ENCODE measurements around the gene ZDHHC24. TPM values are rescaled to one million over a fixed set of nuclear protein-coding genes. Genes with fewer than 3 reads are reported as not detected.
"Not testable (repeated sequence)": the region's sequence is repeated elsewhere in the genome, so short reads cannot be mapped to it uniquely, and the experiment has no call there.

The ZDHHC24 gene
- total and polyA plus RNA-seq, 7 experiments from 2014 or later: 7.8 to 24.5 (median 17.9) TPM

DNA sequence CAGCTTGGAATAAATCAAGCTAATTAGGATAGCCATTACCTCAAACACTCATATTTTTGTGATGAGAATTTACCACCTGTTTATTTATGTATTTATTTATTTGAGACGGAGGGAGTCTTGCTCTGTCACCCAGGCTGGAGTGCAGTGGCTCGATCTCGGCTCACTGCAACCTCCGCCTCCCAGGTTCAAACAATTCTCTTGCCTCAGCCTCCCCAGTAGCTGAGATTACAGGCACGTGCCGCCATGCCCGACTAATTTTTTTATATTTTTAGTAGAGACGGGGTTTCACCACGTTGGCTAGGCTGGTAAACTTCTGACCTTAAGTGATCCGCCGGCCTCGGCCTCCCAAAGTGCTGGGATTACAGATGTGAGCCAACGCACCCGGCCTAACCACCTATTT, 896 bp downstream of the ZDHHC24 start:
- POLR2A ChIA-PET: interaction anchor here (1.4 to 3.1 kb wide), 8 partner anchors 9 to 133 kb away, joined by 3 to 18 read pairs (median 6); partner anchors contain the start of genes CTSF, MRPL11, RBM14 and RBM4B
- peak overlapping the region; percentile 67 to 95 (median 89) for H3K27ac Mint-ChIP-seq
- peaks cover 0 to 12% (median 5%) of the 10 kb centered on the region in 5 donors for H3K36me3 Mint-ChIP-seq
- peak overlapping the region; percentile 90 for H3K27ac ChIP-seq (ENCODE audit: low read depth, low read length)
- H3K9me3 Mint-ChIP-seq; H3K27me3 ChIP-seq (ENCODE audit: control insufficient read depth in 2 of 2, insufficient read depth in 2 of 2, low read length in 2 of 2); CTCF ChIA-PET; ATAC-seq; H3K9me3 ChIP-seq (ENCODE audit: control insufficient read depth in 2 of 3, low read length in 3 of 3); DNase-seq: not testable (repeated sequence)
- peaks cover 13 to 46% (median 33%) of the 10 kb centered on the region in 7 donors for H3K4me1 Mint-ChIP-seq
- H3K4me3 Mint-ChIP-seq: peak overlapping the region; percentile 79 to 92 (median 88)
- H3K27me3 Mint-ChIP-seq: peaks cover 0 to 16% (median 0%) of the 10 kb centered on the region in 5 donors
- H3K4me3 ChIP-seq (ENCODE audit: low read length): peak overlapping the region; percentile 78
- peaks cover 19 to 21% of the 10 kb centered on the region in 2 donors for H3K4me1 ChIP-seq (ENCODE audit: control insufficient read depth in 2 of 2, insufficient read depth in 2 of 2, low read length in 2 of 2)
- H3K36me3 ChIP-seq (ENCODE audit: control insufficient read depth in 2 of 3, insufficient read depth in 3 of 3, low read length in 3 of 3): peaks cover 0 to 25% (median 9%) of the 10 kb centered on the region in 3 experiments
- intact Hi-C loops (cut with micrococcal nuclease): loop anchor here (2.0 to 5.0 kb wide), 3 partner anchors 48 to 197 kb away; partner anchors contain the start of genes CCDC87 (in 1 of the 2), CCS (in 1 of the 2) and PELI3 (in 1 of the 2)

DNA sequence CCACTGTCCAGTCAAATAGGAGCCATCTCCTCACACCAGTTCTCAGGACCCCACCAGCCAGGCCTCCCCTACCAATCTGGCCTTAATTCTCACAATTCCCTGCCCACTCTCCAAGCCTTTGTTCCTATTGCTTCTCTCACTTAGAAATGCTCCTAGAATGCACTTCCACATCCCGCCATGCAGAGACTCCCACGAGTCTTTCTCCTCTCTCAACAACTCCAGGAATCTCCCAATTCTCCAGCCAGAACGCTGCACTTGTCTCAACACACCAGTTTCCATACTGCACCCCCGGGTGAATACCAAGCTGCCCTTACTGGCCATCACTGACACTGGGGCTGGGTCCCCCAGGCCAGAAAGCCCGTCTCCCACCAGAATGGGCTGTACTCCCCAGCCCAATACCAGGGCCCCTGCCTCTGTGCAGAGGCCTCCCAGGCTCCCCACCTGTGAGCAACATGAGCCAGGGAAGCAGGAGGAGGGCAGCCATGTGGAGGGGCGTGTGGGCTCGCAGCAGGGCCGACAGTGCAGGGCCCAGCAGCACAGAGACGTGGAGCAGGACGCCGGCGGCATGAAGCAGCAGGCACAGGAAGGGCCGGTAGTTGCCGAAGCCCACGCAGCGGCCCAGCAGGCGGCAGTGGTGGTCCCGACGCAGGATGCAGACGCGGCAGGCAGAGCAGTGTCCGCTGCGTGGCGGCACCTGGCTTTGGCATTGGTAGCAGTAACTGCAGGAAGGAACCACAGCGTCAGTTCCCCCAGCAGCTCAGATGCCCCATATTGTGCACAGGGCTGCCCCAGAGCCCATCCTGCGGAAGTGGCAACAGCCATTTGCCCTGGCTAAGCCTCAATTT, 2.4 kb downstream of the ZDHHC24 start:
- Mint-ChIP-seq H3K27ac (peak overlapping the region; percentile 60 to 94 (median 86)), H3K9me3 (peaks cover 0 to 1% (median 0%) of the 10 kb centered on the region in 11 donors), H3K36me3 (peaks cover 0 to 17% (median 9%) of the 10 kb centered on the region in 5 donors), H3K27me3 (peaks cover 0 to 7% (median 0%) of the 10 kb centered on the region in 5 donors), H3K4me3 (peak overlapping the region; percentile 69 to 90 (median 80)), H3K4me1 (peaks cover 13 to 46% (median 33%) of the 10 kb centered on the region in 7 donors)
- peak; percentile 70 for ATAC-seq
- no peaks in the 10 kb centered on the region for H3K27me3 ChIP-seq (ENCODE audit: control insufficient read depth in 2 of 2, insufficient read depth in 2 of 2, low read length in 2 of 2)
- ChIA-PET CTCF (interaction anchor here (0.6 kb wide), 3 partner anchors 48 to 229 kb away, joined by 3 to 5 read pairs (median 4); no protein-coding TSS in a partner anchor), POLR2A (interaction anchor here (0.9 to 3.1 kb wide), 5 partner anchors 16 to 135 kb away, joined by 3 to 18 read pairs (median 5); partner anchors contain the start of genes CTSF and RBM4B)
- H3K4me1 ChIP-seq (ENCODE audit: control insufficient read depth in 2 of 2, insufficient read depth in 2 of 2, low read length in 2 of 2): peaks cover 19 to 21% of the 10 kb centered on the region in 2 donors
- H3K4me3 ChIP-seq (ENCODE audit: low read length): peak overlapping the region; percentile 19
- H3K9me3 ChIP-seq (ENCODE audit: control insufficient read depth in 2 of 3, low read length in 3 of 3): no peaks in the 10 kb centered on the region
- peak; percentile 31 to 64 (median 54) for DNase-seq
- peak overlapping the region; percentile 62 for H3K27ac ChIP-seq (ENCODE audit: low read depth, low read length)
- peaks cover 0 to 40% (median 12%) of the 10 kb centered on the region in 3 experiments for H3K36me3 ChIP-seq (ENCODE audit: control insufficient read depth in 2 of 3, insufficient read depth in 3 of 3, low read length in 3 of 3)
- intact Hi-C loops (cut with micrococcal nuclease): loop anchor here (2.0 to 5.0 kb wide), 2 partner anchors 49 to 76 kb away; partner anchors contain the start of genes CCDC87 (in 1 of the 2), CCS (in 1 of the 2) and PELI3 (in 1 of the 2)

DNA sequence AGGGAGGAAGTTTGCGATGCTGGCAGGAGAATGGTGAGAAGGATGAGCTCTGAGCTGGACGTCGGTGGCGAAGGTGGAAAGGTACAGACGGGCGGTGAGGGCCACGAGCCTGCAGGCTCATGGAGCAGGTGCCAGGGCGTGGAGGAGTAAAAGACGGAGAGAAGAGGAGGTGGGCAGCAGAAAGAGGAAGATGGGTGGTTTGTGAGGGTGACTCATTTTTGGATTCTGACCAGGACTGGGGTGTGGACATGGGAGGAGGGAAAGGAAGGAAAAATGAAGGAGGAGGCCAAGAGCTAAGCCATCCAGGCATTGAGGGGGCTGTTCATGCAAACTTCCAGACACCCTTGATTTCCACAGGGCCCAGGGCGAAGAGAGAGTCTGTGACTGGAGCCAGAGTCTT, 3.5 kb downstream of the ZDHHC24 start:
- Histone ChIP-seq H3K36me3 (ENCODE audit: control insufficient read depth in 2 of 3, insufficient read depth in 3 of 3, low read length in 3 of 3) (peaks cover 0 to 42% (median 12%) of the 10 kb centered on the region in 3 experiments), H3K4me1 (ENCODE audit: control insufficient read depth in 2 of 2, insufficient read depth in 2 of 2, low read length in 2 of 2) (peaks cover 19 to 21% of the 10 kb centered on the region in 2 donors), H3K9me3 (ENCODE audit: control insufficient read depth in 2 of 3, low read length in 3 of 3) (no peaks in the 10 kb centered on the region), H3K27ac (ENCODE audit: low read depth, low read length) (no peak overlapping the region), H3K27me3 (ENCODE audit: control insufficient read depth in 2 of 2, insufficient read depth in 2 of 2, low read length in 2 of 2) (no peaks in the 10 kb centered on the region), H3K4me3 (ENCODE audit: low read length) (no peak overlapping the region)
- DNase-seq (no peak), ATAC-seq (no peak)
- Mint-ChIP-seq H3K4me1 (peaks cover 13 to 46% (median 33%) of the 10 kb centered on the region in 7 donors), H3K4me3 (peak overlapping the region in 8 of 10 donors; percentile 27 to 90 (median 82)), H3K36me3 (peaks cover 0 to 20% (median 11%) of the 10 kb centered on the region in 5 donors), H3K27ac (peak overlapping the region; percentile 30 to 94 (median 81)), H3K9me3 (peaks cover 0 to 1% (median 0%) of the 10 kb centered on the region in 11 donors), H3K27me3 (no peaks in the 10 kb centered on the region)
- ChIA-PET CTCF (interaction anchor here (0.6 to 0.7 kb wide), 2 partner anchors 37 to 230 kb away, joined by 4 to 5 read pairs; no protein-coding TSS in a partner anchor), POLR2A (interaction anchor here (0.9 to 1.6 kb wide), 2 partner anchors 76 to 136 kb away, joined by 3 to 6 read pairs; partner anchors contain the start of gene RBM4B)
- intact Hi-C loops (cut with micrococcal nuclease): loop anchor here in 1 of 2 donors (5.0 kb wide), 1 partner anchor 75 kb away; the partner anchor contains the start of gene PELI3

DNA sequence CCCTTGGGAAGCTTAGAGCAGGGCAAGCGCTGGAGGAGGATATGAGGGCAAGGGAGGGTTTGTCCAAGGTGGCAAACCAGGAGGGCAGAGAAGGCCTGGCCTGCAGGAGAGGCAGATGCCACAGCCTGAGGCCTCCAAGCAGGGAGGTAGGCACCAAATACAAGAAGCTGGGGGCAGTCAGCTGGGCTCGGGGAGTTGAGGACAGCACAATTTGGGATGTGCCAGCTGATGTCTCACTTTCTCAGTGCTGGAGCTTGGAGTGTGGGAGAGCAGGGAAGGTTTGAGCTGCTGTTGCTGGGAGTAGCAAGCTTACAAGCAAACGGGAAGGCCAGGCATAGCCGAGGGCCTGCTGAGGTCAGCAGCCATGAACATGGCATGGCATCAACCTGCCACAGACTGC, 4.0 kb downstream of the ZDHHC24 start:
- no peaks in the 10 kb centered on the region for H3K9me3 ChIP-seq (ENCODE audit: control insufficient read depth in 2 of 3, low read length in 3 of 3)
- no peak for DNase-seq
- CTCF ChIA-PET: interaction anchor here (0.7 kb wide), 1 partner anchor 38 kb away, joined by 4 read pairs; no protein-coding TSS in a partner anchor

DNA sequence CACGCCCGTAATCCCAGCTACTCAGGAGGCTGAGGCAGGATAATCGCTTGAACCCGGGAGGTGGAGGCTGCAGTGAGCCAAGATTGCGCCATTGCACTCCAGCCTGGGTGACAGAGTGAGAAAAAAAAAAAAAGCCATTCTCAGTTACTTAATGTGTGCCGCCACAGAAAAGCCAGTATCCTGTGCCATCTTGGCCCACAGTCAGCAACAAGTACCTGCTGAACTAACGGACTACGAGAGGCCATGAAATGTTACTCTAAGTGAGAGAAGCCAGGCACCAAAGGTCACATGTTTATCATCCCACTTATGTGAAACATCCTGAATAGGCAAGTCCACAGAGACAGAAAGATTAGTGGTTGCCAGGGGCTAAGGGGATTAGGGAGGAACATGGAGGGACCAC, 5.2 kb downstream of the ZDHHC24 start:
- peaks cover 0 to 52% (median 12%) of the 10 kb centered on the region in 3 experiments for H3K36me3 ChIP-seq (ENCODE audit: control insufficient read depth in 2 of 3, insufficient read depth in 3 of 3, low read length in 3 of 3)

More for the DNA sequence above, 4.0 kb downstream of the ZDHHC24 start:
- H3K27ac ChIP-seq (ENCODE audit: low read depth, low read length): no peak overlapping the region
- H3K36me3 ChIP-seq (ENCODE audit: control insufficient read depth in 2 of 3, insufficient read depth in 3 of 3, low read length in 3 of 3): peaks cover 0 to 47% (median 12%) of the 10 kb centered on the region in 3 experiments
- peaks cover 0 to 23% (median 11%) of the 10 kb centered on the region in 5 donors for H3K36me3 Mint-ChIP-seq
- no peaks in the 10 kb centered on the region for H3K27me3 Mint-ChIP-seq
- POLR2A ChIA-PET: no interaction called here
- peak overlapping the region in 8 of 9 donors; percentile 30 to 90 (median 62) for H3K27ac Mint-ChIP-seq
- peaks cover 19 to 21% of the 10 kb centered on the region in 2 donors for H3K4me1 ChIP-seq (ENCODE audit: control insufficient read depth in 2 of 2, insufficient read depth in 2 of 2, low read length in 2 of 2)
- no peak overlapping the region for H3K4me3 ChIP-seq (ENCODE audit: low read length)
- H3K27me3 ChIP-seq (ENCODE audit: control insufficient read depth in 2 of 2, insufficient read depth in 2 of 2, low read length in 2 of 2): no peaks in the 10 kb centered on the region
- no peak for ATAC-seq
- peaks cover 0 to 1% (median 0%) of the 10 kb centered on the region in 11 donors for H3K9me3 Mint-ChIP-seq
- intact Hi-C loops (cut with micrococcal nuclease): loop anchor here in 1 of 2 donors (5.0 kb wide), 1 partner anchor 75 kb away; the partner anchor contains the start of gene PELI3
- peak overlapping the region in 7 of 10 donors; percentile 0 to 86 (median 76) for H3K4me3 Mint-ChIP-seq
- H3K4me1 Mint-ChIP-seq: peaks cover 13 to 46% (median 33%) of the 10 kb centered on the region in 7 donors

GRCh38 chr11:66539870-66540213, 6.0 kb downstream of the ZDHHC24 start:
- ATAC-seq (no peak), DNase-seq (no peak)
- Histone ChIP-seq H3K9me3 (ENCODE audit: control insufficient read depth in 2 of 3, low read length in 3 of 3) (no peaks in the 10 kb centered on the region), H3K36me3 (ENCODE audit: control insufficient read depth in 2 of 3, insufficient read depth in 3 of 3, low read length in 3 of 3) (peaks cover 0 to 53% (median 12%) of the 10 kb centered on the region in 3 experiments), H3K27ac (ENCODE audit: low read depth, low read length) (no peak overlapping the region), H3K27me3 (ENCODE audit: control insufficient read depth in 2 of 2, insufficient read depth in 2 of 2, low read length in 2 of 2) (no peaks in the 10 kb centered on the region), H3K4me1 (ENCODE audit: control insufficient read depth in 2 of 2, insufficient read depth in 2 of 2, low read length in 2 of 2) (peaks cover 14 to 15% of the 10 kb centered on the region in 2 donors), H3K4me3 (ENCODE audit: low read length) (no peak overlapping the region)
- Mint-ChIP-seq H3K27me3 (no peaks in the 10 kb centered on the region), H3K4me1 (peaks cover 10 to 39% (median 32%) of the 10 kb centered on the region in 7 donors), H3K36me3 (peaks cover 8 to 32% (median 15%) of the 10 kb centered on the region in 5 donors), H3K4me3 (no peak overlapping the region), H3K27ac (no peak overlapping the region), H3K9me3 (peaks cover 0 to 1% (median 0%) of the 10 kb centered on the region in 11 donors)
- POLR2A ChIA-PET: no interaction called here
- intact Hi-C loops (cut with micrococcal nuclease): loop anchor here in 1 of 2 donors (5.0 kb wide), 1 partner anchor 73 kb away; the partner anchor contains the start of gene PELI3
- CTCF ChIA-PET: no interaction called here

More for the DNA sequence above, 5.2 kb downstream of the ZDHHC24 start:
- CTCF ChIA-PET: interaction anchor here (0.6 kb wide), 1 partner anchor 740 kb away, joined by 3 read pairs; no protein-coding TSS in a partner anchor
- ATAC-seq; H3K27me3 ChIP-seq (ENCODE audit: control insufficient read depth in 2 of 2, insufficient read depth in 2 of 2, low read length in 2 of 2); H3K4me3 Mint-ChIP-seq; POLR2A ChIA-PET; H3K9me3 Mint-ChIP-seq; H3K27me3 Mint-ChIP-seq; H3K27ac ChIP-seq (ENCODE audit: low read depth, low read length); H3K9me3 ChIP-seq (ENCODE audit: control insufficient read depth in 2 of 3, low read length in 3 of 3); H3K4me3 ChIP-seq (ENCODE audit: low read length); DNase-seq: not testable (repeated sequence)
- peak overlapping the region in 1 of 9 donors; percentile 46 for H3K27ac Mint-ChIP-seq
- peaks cover 4 to 28% (median 15%) of the 10 kb centered on the region in 5 donors for H3K36me3 Mint-ChIP-seq
- H3K4me1 ChIP-seq (ENCODE audit: control insufficient read depth in 2 of 2, insufficient read depth in 2 of 2, low read length in 2 of 2): peaks cover 15 to 21% of the 10 kb centered on the region in 2 donors
- intact Hi-C loops (cut with micrococcal nuclease): loop anchor here in 1 of 2 donors (5.0 kb wide), 1 partner anchor 73 kb away; the partner anchor contains the start of gene PELI3
- H3K4me1 Mint-ChIP-seq: peaks cover 13 to 45% (median 36%) of the 10 kb centered on the region in 7 donors
